Nasal cavity respiratory epithelium epithelial cell of viscerocranial mucosa (primary cell): ENCODE measurements around the gene EFNB2. TPM values are rescaled to one million over a fixed set of nuclear protein-coding genes. Genes with fewer than 3 reads are reported as not detected.

ENCODE experiments used
- total RNA-seq: library from RNA; depleted of rRNA; stranded (reverse); fragments of >200 nt; gene quantifications from 2 replicates; pipeline ENCODE4 v1.2.3, GENCODE V29; 2014

Gene EFNB2
- 38.6 and 109 TPM in 2 replicates for total RNA-seq

GRCh38 chr13:106535552-106536243 is at the start of gene EFNB2:
TSS of gene EFNB2 (minus strand) at chr13:106535662. CDS start at chr13:106534964, 698 bp downstream.

GRCh38 chr13:106567474-106568298 is 32.2 kb upstream of the EFNB2 start, which contains the start of gene ARGLU1:
TSS of gene ARGLU1 (minus strand) at chr13:106568137. CDS start at chr13:106567919, 218 bp downstream.

Other genes with a start within 250 kb of the EFNB2 start
- 37.3 and 53.0 TPM in 2 replicates for gene ARGLU1, start 32.5 kb upstream of the EFNB2 start, total RNA-seq